SJCRH30 (cell line): ENCODE data around the gene TRIM28. TPM values are rescaled to one million over a fixed set of nuclear protein-coding genes. Genes with fewer than 3 reads are reported as not detected.
"Not testable (repeated sequence)": the region's sequence is repeated elsewhere in the genome, so short reads cannot be mapped to it uniquely, and the experiment has no call there.

ENCODE experiments used
- DNase-seq, 2 experiments: peaks; one replicate each; pipeline ENCODE4 v3.0.0-alpha.2; 2015 to 2020
- H3K27ac ChIP-seq: fragments of 250-450 bp; sonication (Bioruptor Pico); 2 replicates; pipeline ENCODE4 v1.5.1; 2020; ENCODE audit warnings: mild to moderate bottlenecking, moderate library complexity
- H3K27me3 ChIP-seq: fragments of 250-450 bp; sonication (Bioruptor Pico); 2 replicates; pipeline ENCODE4 v1.5.1; 2020; ENCODE audit warnings: mild to moderate bottlenecking, moderate library complexity
- H3K36me3 ChIP-seq: fragments of 250-450 bp; sonication (Bioruptor Pico); 2 replicates; pipeline ENCODE4 v1.5.1; 2020; ENCODE audit warnings: mild to moderate bottlenecking, moderate library complexity
- H3K4me1 ChIP-seq: fragments of 250-450 bp; sonication (Bioruptor Pico); 2 replicates; pipeline ENCODE4 v1.5.1; 2020; ENCODE audit warnings: mild to moderate bottlenecking, moderate library complexity
- H3K4me3 ChIP-seq: fragments of 250-450 bp; sonication (Bioruptor Pico); 2 replicates; pipeline ENCODE4 v1.5.1; 2020; ENCODE audit warnings: mild to moderate bottlenecking, moderate library complexity
- H3K9me3 ChIP-seq: fragments of 250-450 bp; sonication (Bioruptor Pico); replicated peaks from 2 replicates; pipeline ENCODE4 v1.5.1; 2020; ENCODE audit warnings: mild to moderate bottlenecking, moderate library complexity
- total RNA-seq: library from RNA; depleted of rRNA; stranded (reverse); fragments of >200 nt; shearing (Covaris generic); gene quantifications from 2 replicates; pipeline ENCODE4 v1.2.3, GENCODE V29; 2014; rRNA removed

TRIM28 gene
- total RNA-seq: 586 and 615 TPM in 2 replicates

- Histone ChIP-seq H3K9me3 (no peaks in the 10 kb centered on the region), H3K36me3 (peaks cover 41% of the 10 kb centered on the region), H3K27me3 (no peaks in the 10 kb centered on the region; the same call in 1 of the 2 replicates), H3K4me3 (peak within 1 kb of the TSS; percentile 99), H3K4me1 (peaks cover 7% of the 10 kb centered on the region; the same call in 1 of the 2 replicates), H3K27ac (peak within 1 kb of the TSS; percentile 75)
- peak; percentile 99 for DNase-seq
Observed at GRCh38 chr19:58543826-58544590, at the start of gene TRIM28. TSS of gene TRIM28 (plus strand) at chr19:58544064. CDS start at chr19:58544758, 694 bp downstream.

- Histone ChIP-seq H3K27ac (no peak overlapping the region), H3K4me3 (no peak overlapping the region), H3K27me3 (no peaks in the 10 kb centered on the region), H3K36me3 (no peaks in the 10 kb centered on the region), H3K9me3 (no peaks in the 10 kb centered on the region), H3K4me1 (no peaks in the 10 kb centered on the region)
- DNase-seq: no peak
Observed at GRCh38 chr19:58497634-58498170, 46.2 kb upstream of the TRIM28 start.

GRCh38 chr19:58498316-58499020 is 45.4 kb upstream of the TRIM28 start:
- no peak for DNase-seq

DNA sequence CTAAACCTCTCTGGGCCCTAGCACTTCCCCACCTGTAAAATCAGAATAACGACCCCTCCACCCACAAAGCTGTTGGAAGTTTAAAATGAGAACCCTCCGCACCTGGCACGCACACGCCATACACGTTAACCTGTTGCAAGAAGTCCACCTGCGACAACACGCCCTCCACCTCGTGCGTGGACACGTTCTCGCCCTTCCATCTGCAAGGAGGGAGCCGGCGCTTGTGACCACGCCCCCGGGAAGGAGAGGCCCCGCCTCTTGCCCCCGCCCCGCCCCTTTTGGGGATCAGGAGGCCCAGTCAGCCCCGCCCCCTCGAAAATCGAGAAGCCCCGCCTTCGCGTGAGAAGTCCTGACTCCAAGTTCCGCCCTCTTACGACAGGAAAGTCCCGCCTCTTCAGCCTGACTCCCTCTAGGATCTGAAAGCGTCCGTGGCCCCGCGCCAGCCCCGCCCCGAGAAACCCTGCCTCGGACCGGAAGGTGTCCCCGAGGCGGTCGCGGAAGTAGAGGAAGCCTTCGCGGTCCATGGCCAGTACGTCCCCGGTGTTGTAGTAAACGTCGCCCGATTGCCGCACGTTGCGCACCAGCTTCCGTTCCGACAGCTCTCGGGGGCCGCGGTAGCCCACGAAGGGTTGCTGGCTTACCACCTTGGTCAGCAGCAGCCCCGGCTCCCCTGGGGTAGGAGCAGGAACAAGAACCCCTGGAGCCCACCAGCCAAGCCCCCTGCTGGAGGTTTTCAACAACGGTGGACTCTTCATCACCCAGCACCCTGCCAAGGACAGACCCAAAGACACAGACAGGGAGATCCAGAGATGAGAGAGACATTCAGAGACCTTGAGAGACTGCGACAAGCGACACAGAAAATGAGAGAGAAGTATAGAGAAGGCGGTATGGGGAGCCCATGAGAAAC is 44.6 kb upstream of the TRIM28 start:
- H3K27me3 ChIP-seq: no peaks in the 10 kb centered on the region

More at GRCh38 chr19:58498316-58499020, 45.4 kb upstream of the TRIM28 start:
- no peaks in the 10 kb centered on the region for H3K9me3 ChIP-seq
- peak overlapping the region; percentile 47 for H3K4me3 ChIP-seq
- H3K36me3 ChIP-seq: no peaks in the 10 kb centered on the region
- no peaks in the 10 kb centered on the region for H3K27me3 ChIP-seq
- H3K4me1 ChIP-seq: no peaks in the 10 kb centered on the region
- no peak overlapping the region for H3K27ac ChIP-seq

GRCh38 chr19:58500242-58500641 is 43.6 kb upstream of the TRIM28 start:
- Histone ChIP-seq H3K27ac (no peak overlapping the region), H3K4me1 (no peaks in the 10 kb centered on the region), H3K27me3 (no peaks in the 10 kb centered on the region), H3K4me3 (no peak overlapping the region), H3K36me3 (no peaks in the 10 kb centered on the region), H3K9me3 (no peaks in the 10 kb centered on the region)
- DNase-seq: no peak

More for the DNA sequence above, 44.6 kb upstream of the TRIM28 start:
- H3K4me1 ChIP-seq: no peaks in the 10 kb centered on the region
- no peaks in the 10 kb centered on the region for H3K36me3 ChIP-seq
- peak overlapping the region; percentile 47 for H3K4me3 ChIP-seq
- H3K27ac ChIP-seq: no peak overlapping the region
- no peaks in the 10 kb centered on the region for H3K9me3 ChIP-seq
- peak; percentile 96 to 97 for DNase-seq

GRCh38 chr19:58507602-58508223 is 36.2 kb upstream of the TRIM28 start:
- not testable (repeated sequence) for H3K9me3 ChIP-seq

GRCh38 chr19:58509731-58510083 is 34.2 kb upstream of the TRIM28 start:
- H3K27ac ChIP-seq: no peak overlapping the region
- H3K36me3 ChIP-seq: no peaks in the 10 kb centered on the region
- no peaks in the 10 kb centered on the region for H3K4me1 ChIP-seq
- no peaks in the 10 kb centered on the region for H3K9me3 ChIP-seq
- H3K4me3 ChIP-seq: no peak overlapping the region
- no peak for DNase-seq
- H3K27me3 ChIP-seq: no peaks in the 10 kb centered on the region

More at GRCh38 chr19:58507602-58508223, 36.2 kb upstream of the TRIM28 start:
- H3K36me3 ChIP-seq, H3K4me3 ChIP-seq, DNase-seq, H3K27ac ChIP-seq, H3K4me1 ChIP-seq, H3K27me3 ChIP-seq: not testable (repeated sequence)

DNA sequence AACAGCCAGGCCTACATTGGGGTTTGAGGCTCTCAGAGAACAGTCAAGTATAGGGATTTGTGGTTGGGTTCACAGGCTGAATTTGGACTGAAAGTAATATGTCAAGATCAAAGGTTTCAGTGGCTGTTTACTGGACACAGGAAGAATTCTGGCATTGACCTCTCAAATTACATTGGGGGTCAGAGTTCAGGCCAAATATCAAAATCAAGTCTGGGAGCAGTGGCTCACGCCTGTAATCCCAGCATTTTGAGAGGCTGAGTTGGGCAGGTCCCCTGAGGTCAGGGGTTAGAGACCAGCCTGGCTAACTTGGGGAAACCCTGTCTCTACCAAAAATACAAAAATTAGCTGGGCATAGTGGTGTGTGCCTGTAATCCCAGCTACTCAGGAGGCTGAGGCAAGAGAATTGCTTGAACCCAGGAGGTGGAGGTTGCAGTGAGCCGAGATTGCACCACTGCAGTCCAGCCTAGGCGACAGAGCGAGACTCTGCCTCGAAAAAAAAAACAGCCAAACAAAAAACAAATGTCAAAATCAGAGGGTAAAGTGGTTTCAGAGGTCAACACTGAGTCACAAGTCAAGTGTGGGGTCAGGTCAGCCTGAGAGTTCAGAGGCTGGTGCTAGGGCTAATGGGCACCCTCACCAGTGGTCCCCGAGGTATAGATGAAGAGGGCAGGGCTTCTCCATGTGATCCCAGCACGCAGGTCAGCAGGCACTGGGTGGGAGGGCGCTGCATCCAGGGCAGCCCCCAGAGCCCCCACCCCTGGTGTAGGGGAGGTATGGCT is 33.6 kb upstream of the TRIM28 start:
- no peaks in the 10 kb centered on the region for H3K9me3 ChIP-seq

DNA sequence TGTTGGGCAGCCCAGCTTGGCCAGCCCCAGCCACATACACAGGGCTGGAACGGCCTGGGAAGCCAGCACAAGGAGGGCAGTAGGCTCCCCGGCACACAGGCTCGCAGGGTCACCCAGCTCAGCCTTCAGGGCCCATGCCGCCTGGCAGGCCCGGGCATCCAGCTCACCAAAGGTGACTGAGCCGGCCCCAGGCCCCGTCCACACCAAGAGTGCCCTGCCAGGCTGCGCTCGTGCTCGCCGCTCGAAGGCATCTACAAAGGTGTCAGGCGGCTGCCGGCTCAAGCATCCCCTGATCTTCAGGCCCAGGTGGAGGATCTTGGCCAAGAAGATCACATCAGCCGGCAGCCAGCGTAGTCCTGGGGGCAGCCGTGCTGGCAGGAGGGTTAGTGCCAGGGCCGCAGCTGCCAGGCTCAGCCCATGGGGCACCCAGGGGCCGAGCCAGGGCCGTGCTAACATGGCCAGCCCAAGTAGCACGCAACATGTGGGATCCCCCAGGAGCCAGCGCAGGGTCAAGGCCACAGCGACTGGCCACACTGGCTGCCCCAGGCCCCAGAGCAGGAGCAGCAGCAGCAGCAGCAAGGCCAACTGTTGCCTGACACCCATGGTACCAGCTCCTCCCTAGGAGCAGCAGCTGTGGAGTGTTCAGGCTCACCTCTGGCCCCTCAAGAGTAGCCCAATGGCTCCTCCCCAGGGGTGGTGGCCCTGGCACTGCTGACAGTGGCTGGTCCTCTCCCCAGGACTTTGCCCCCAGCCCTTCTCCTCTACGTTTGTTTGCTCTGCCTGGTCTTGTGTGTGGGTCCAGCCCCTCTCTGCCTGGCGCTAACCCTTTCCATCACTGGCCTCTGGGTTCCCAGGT is 32.3 kb upstream of the TRIM28 start, which contains the start of gene SLC27A5:
SLC27A5 (minus strand) TSS at position 640 of the 856 bp plus-strand sequence; CDS start at position 603, 37 bp downstream.
- H3K4me1 ChIP-seq: no peaks in the 10 kb centered on the region
- no peaks in the 10 kb centered on the region for H3K27me3 ChIP-seq
- DNase-seq: no peak
- H3K27ac ChIP-seq: no peak within 1 kb of the TSS
- H3K9me3 ChIP-seq: no peaks in the 10 kb centered on the region
- H3K36me3 ChIP-seq: no peaks in the 10 kb centered on the region; the same call in 1 of the 2 replicates
- no peak within 1 kb of the TSS for H3K4me3 ChIP-seq

More for the DNA sequence above, 33.6 kb upstream of the TRIM28 start:
- H3K27ac ChIP-seq: no peak overlapping the region
- H3K4me3 ChIP-seq: no peak overlapping the region
- H3K27me3 ChIP-seq: no peaks in the 10 kb centered on the region
- H3K4me1 ChIP-seq: no peaks in the 10 kb centered on the region
- no peaks in the 10 kb centered on the region for H3K36me3 ChIP-seq
- DNase-seq: no peak

DNA sequence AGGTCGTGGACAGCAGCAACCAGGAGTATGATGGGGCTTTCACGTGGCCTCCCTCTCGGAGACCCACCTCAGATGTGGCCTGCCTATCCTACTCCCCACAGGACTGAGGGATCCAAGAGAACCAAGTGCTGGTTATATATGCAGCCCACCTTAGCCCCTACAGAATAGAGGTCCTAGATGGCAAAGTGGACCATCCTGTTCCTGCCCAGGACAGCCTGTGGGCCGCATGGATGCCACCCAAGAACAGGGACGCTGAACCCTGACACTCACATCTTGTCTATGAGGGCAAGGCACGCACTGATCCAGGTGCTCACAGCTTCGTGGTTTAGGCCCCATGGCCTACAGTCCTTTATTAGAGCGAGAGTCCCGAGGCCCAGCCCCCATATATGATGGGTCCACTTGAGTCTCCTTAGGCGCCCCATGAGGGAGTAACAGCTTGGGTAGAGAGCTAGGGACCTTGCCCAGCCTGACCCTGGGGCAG is 30.6 kb upstream of the TRIM28 start:
- Histone ChIP-seq H3K27ac (no peak overlapping the region), H3K9me3 (no peaks in the 10 kb centered on the region), H3K36me3 (no peaks in the 10 kb centered on the region; the same call in 1 of the 2 replicates), H3K4me3 (no peak overlapping the region), H3K27me3 (no peaks in the 10 kb centered on the region), H3K4me1 (no peaks in the 10 kb centered on the region)
- DNase-seq: no peak

- H3K4me3 ChIP-seq: no peak overlapping the region
- no peak for DNase-seq
Observed at GRCh38 chr19:58513694-58514563, 29.9 kb upstream of the TRIM28 start.

More at GRCh38 chr19:58513694-58514563, 29.9 kb upstream of the TRIM28 start:
- H3K27me3 ChIP-seq: no peaks in the 10 kb centered on the region
- no peaks in the 10 kb centered on the region for H3K4me1 ChIP-seq
- H3K36me3 ChIP-seq: no peaks in the 10 kb centered on the region; the same call in 1 of the 2 replicates
- H3K9me3 ChIP-seq: no peaks in the 10 kb centered on the region
- H3K27ac ChIP-seq: no peak overlapping the region
